H1 (cell line): ENCODE results near the gene THAP4. TPM values are rescaled to one million over a fixed set of nuclear protein-coding genes. Genes with fewer than 3 reads are reported as not detected.

Experiments
- CTCF ChIA-PET: fragments of 300-600 bp; sonication (Branson Sonifier 250); formaldehyde crosslinking; loops from one replicate; lab custom pipeline; 2021; ENCODE audit not compliant: partially characterized antibody; lab: Charles Lee
- POLR2A ChIA-PET: fragments of 300-600 bp; sonication (Branson Sonifier 250); formaldehyde crosslinking; loops from one replicate; lab custom pipeline; 2021; ENCODE audit warnings: inconsistent platforms; ENCODE audit not compliant: partially characterized antibody; lab: Charles Lee
- DNase-seq, 2 experiments: peaks; one replicate each; pipeline versions ENCODE4 v3.0.0 to v3.0.0-alpha.2; 2010 to 2022; ENCODE audit warnings: low spot score in 2 of 2, low read depth in 1 of 2, mixed read lengths in 1 of 2
- FAIRE-seq: peaks from 2 replicates; lab custom pipeline; 2011; peaks lifted over from hg19 to GRCh38; lab: Jason Lieb, UNC
- H2AFZ ChIP-seq: 2 replicates; pipeline ENCODE4 v1.8.1; 2012; ENCODE audit warnings: low read length, inconsistent platforms
- H2AK5ac ChIP-seq: 2 replicates; pipeline ENCODE4 v1.6.1; 2013; ENCODE audit warnings: low read depth, low read length
- H2BK120ac ChIP-seq: replicated peaks from 2 replicates; pipeline ENCODE3; 2013; ENCODE audit warnings: low read depth, low read length, inconsistent platforms
- H2BK12ac ChIP-seq: 2 replicates; pipeline ENCODE4 v1.6.1; 2013; ENCODE audit warnings: low read depth, low read length
- H2BK15ac ChIP-seq: 2 replicates; pipeline ENCODE4 v1.6.1; 2013; ENCODE audit warnings: low read length
- H2BK20ac ChIP-seq: 2 replicates; pipeline ENCODE4 v1.6.1; 2013; ENCODE audit warnings: low read length
- H2BK5ac ChIP-seq: 2 replicates; pipeline ENCODE4 v1.6.1; 2013; ENCODE audit warnings: low read depth, low read length
- H3K14ac ChIP-seq: 2 replicates; pipeline ENCODE4 v1.6.1; 2013; ENCODE audit warnings: inconsistent platforms; ENCODE audit not compliant: insufficient read length
- H3K18ac ChIP-seq: 2 replicates; pipeline ENCODE4 v1.6.1; 2013; ENCODE audit warnings: low read length; ENCODE audit errors: extremely low read depth
- H3K23ac ChIP-seq: 2 replicates; pipeline ENCODE4 v1.6.1; 2013; ENCODE audit warnings: inconsistent platforms; ENCODE audit not compliant: insufficient read length
- H3K23me2 ChIP-seq: 2 replicates; pipeline ENCODE4 v1.6.1; 2013; ENCODE audit warnings: low read depth, low read length
- H3K27ac ChIP-seq: 2 replicates; pipeline ENCODE4 v1.6.1; 2011; ENCODE audit warnings: low read depth, low read length, inconsistent platforms
- H3K27me3 ChIP-seq, 4 experiments: replicated peaks in 1 of 4; 1 replicate in 1 of 4; 2 replicates in 3 of 4; pipeline versions ENCODE4 v1.6.1 to v1.8.1; 2011 to 2013; ENCODE audit warnings: low read length in 3 of 4, mild to moderate bottlenecking in 3 of 4, inconsistent platforms in 2 of 4, mixed read lengths in 2 of 4, moderate library complexity in 1 of 4; ENCODE audit not compliant: control insufficient read depth in 3 of 4, insufficient read depth in 3 of 4; ENCODE audit errors: extremely low read depth in 1 of 4
- H3K36me3 ChIP-seq, 4 experiments: 2 replicates each; pipeline versions ENCODE4 v1.6.1 to v1.8.1; 2011 to 2013; ENCODE audit warnings: mild to moderate bottlenecking in 4 of 4, low read length in 3 of 4, moderate library complexity in 2 of 4, control low read depth in 1 of 4, inconsistent platforms in 1 of 4; ENCODE audit not compliant: insufficient read depth in 4 of 4, control insufficient read depth in 2 of 4
- H3K4ac ChIP-seq: replicated peaks from 2 replicates; pipeline ENCODE3; 2013; ENCODE audit warnings: low read length, low read depth, mixed read lengths, inconsistent platforms; ENCODE audit not compliant: insufficient read length
- H3K4me1 ChIP-seq, 4 experiments: replicated peaks in 1 of 4; 1 replicate in 1 of 4; 2 replicates in 3 of 4; pipeline versions ENCODE4 v1.6.1 to v1.8.1; 2011 to 2013; ENCODE audit warnings: low read length in 3 of 4, inconsistent platforms in 2 of 4, mixed read lengths in 1 of 4; ENCODE audit not compliant: insufficient read depth in 4 of 4, control insufficient read depth in 3 of 4
- H3K4me2 ChIP-seq, 2 experiments: 2 replicates each; pipeline versions ENCODE4 v1.6.1 to v1.8.1; 2011 to 2013; ENCODE audit warnings: low read depth in 2 of 2, low read length in 2 of 2, control low read depth in 1 of 2, inconsistent platforms in 1 of 2, mild to moderate bottlenecking in 1 of 2; ENCODE audit not compliant: insufficient read depth in 1 of 2
- H3K4me3 ChIP-seq, 4 experiments: fragments of 200-600, 300-600 bp in 1 of 4; sonication (generic), shearing (Covaris generic), sonication (Bioruptor Twin) in 1 of 4; 2 replicates each; pipeline versions ENCODE4 v1.5.1 to v1.8.1; 2011 to 2016; ENCODE audit warnings: low read length in 4 of 4, low read depth in 3 of 4, control low read depth in 2 of 4, inconsistent platforms in 2 of 4, mild to moderate bottlenecking in 2 of 4, mixed read lengths in 1 of 4, moderate library complexity in 1 of 4; ENCODE audit not compliant: insufficient read depth in 2 of 4; ENCODE audit errors: extremely low read depth in 1 of 4
- H3K56ac ChIP-seq: replicated peaks from 2 replicates; pipeline ENCODE3; 2013; ENCODE audit warnings: low read depth, mild to moderate bottlenecking, mixed read lengths, low read length, inconsistent platforms; ENCODE audit not compliant: insufficient read length
- H3K79me1 ChIP-seq: 2 replicates; pipeline ENCODE4 v1.6.1; 2013; ENCODE audit warnings: low read depth, low read length, control low read depth
- H3K79me2 ChIP-seq, 2 experiments: 2 replicates each; pipeline versions ENCODE4 v1.6.1 to v1.8.1; 2012 to 2013; ENCODE audit warnings: low read length in 2 of 2, mild to moderate bottlenecking in 2 of 2, inconsistent platforms in 1 of 2; ENCODE audit not compliant: insufficient read depth in 2 of 2, control insufficient read depth in 1 of 2
- H3K9ac ChIP-seq, 4 experiments: replicated peaks in 1 of 4; 1 replicate in 1 of 4; 2 replicates in 3 of 4; pipeline versions ENCODE4 v1.6.1 to v1.8.1; 2011 to 2013; ENCODE audit warnings: low read depth in 3 of 4, low read length in 3 of 4, control low read depth in 2 of 4, mild to moderate bottlenecking in 2 of 4, moderate library complexity in 2 of 4, inconsistent platforms in 1 of 4; ENCODE audit errors: extremely low read depth in 1 of 4
- H3K9me3 ChIP-seq, 2 experiments: 2 replicates each; pipeline versions ENCODE4 v1.6.1 to v1.8.1; 2012 to 2013; ENCODE audit warnings: mild to moderate bottlenecking in 2 of 2, moderate library complexity in 2 of 2, control low read depth in 1 of 2, inconsistent platforms in 1 of 2, low read depth in 1 of 2, low read length in 1 of 2, mixed read lengths in 1 of 2; ENCODE audit not compliant: insufficient read depth in 2 of 2
- H4K20me1 ChIP-seq, 2 experiments: replicated peaks in 1 of 2; 2 replicates each; pipeline versions ENCODE3 to v1.8.1; 2011 to 2013; ENCODE audit warnings: inconsistent platforms in 2 of 2, low read length in 2 of 2, mild to moderate bottlenecking in 1 of 2; ENCODE audit not compliant: insufficient read depth in 2 of 2, control insufficient read depth in 1 of 2
- H4K5ac ChIP-seq: 2 replicates; pipeline ENCODE4 v1.6.1; 2013; ENCODE audit warnings: low read length, low read depth, mixed read lengths, inconsistent platforms; ENCODE audit not compliant: insufficient read length
- H4K8ac ChIP-seq: 2 replicates; pipeline ENCODE4 v1.8.0; 2013; ENCODE audit warnings: mild to moderate bottlenecking, moderate library complexity, low read length, inconsistent platforms; ENCODE audit not compliant: insufficient read depth; ENCODE audit errors: extremely low read depth
- H4K91ac ChIP-seq: replicated peaks from 2 replicates; pipeline ENCODE3; 2013; ENCODE audit warnings: low read length, mixed read lengths, inconsistent platforms; ENCODE audit not compliant: insufficient read length
- BCL11A ChIP-seq, 2 experiments: IDR thresholded peaks; one replicate each; pipeline ENCODE4 v1.6.1; 2011; ENCODE audit warnings: low read depth in 2 of 2, low read length in 2 of 2, mild to moderate bottlenecking in 2 of 2
- CHD1 ChIP-seq: IDR thresholded peaks from 2 replicates; pipeline ENCODE4 v1.6.1; 2012; ENCODE audit warnings: low read depth, low read length, improper control_type of control experiment
- EZH2 ChIP-seq: fragments of 200-600 bp; sonication (generic); IDR thresholded peaks from 2 replicates; pipeline ENCODE4 v1.7.1; 2012; ENCODE audit warnings: low read depth, mild to moderate bottlenecking, moderate library complexity, low read length, inconsistent platforms; ENCODE audit not compliant: severe bottlenecking
- FOSL1 ChIP-seq: IDR thresholded peaks from 2 replicates; pipeline ENCODE4 v1.6.1; 2011; ENCODE audit warnings: mild to moderate bottlenecking, low read depth, low read length, moderate library complexity; ENCODE audit not compliant: insufficient read depth
- HDAC2 ChIP-seq, 2 experiments: fragments of 300-600 bp in 1 of 2; sonication (generic) in 1 of 2; IDR thresholded peaks; 2 replicates each; pipeline ENCODE4 v1.6.1; 2011 to 2012; ENCODE audit warnings: low read depth in 2 of 2, low read length in 2 of 2, mild to moderate bottlenecking in 2 of 2, moderate library complexity in 2 of 2, borderline replicate concordance in 1 of 2, inconsistent platforms in 1 of 2
- MAFK ChIP-seq: IDR thresholded peaks from 2 replicates; pipeline ENCODE4 v1.6.1; 2012; ENCODE audit warnings: low read depth, mild to moderate bottlenecking, improper control_type of control experiment, low read length
- NRF1 ChIP-seq: IDR thresholded peaks from 2 replicates; pipeline ENCODE4 v1.6.1; 2011; ENCODE audit warnings: mild to moderate bottlenecking, low read depth, low read length, improper control_type of control experiment
- SIN3A ChIP-seq, 2 experiments: IDR thresholded peaks in 1 of 2; conservative IDR thresholded peaks in 1 of 2; 2 replicates each; pipeline ENCODE4 v1.6.1; 2011 to 2012; ENCODE audit warnings: low read length in 2 of 2, improper control_type of control experiment in 1 of 2, low read depth in 1 of 2, mild to moderate bottlenecking in 1 of 2
- SP4 ChIP-seq: IDR thresholded peaks from 2 replicates; pipeline ENCODE4 v1.6.1; 2012; ENCODE audit warnings: low read length, inconsistent platforms
- SRF ChIP-seq: IDR thresholded peaks from 2 replicates; pipeline ENCODE4 v1.6.1; 2011; ENCODE audit warnings: mild to moderate bottlenecking, low read depth, low read length, moderate library complexity
- YY1 ChIP-seq: IDR thresholded peaks from 2 replicates; pipeline ENCODE4 v1.6.1; 2011; ENCODE audit warnings: low read depth, mild to moderate bottlenecking, low read length
- WGBS, 2 experiments: shearing (Covaris generic) in 1 of 2; methylation state at CpG; one replicate each; pipeline versions ENCODE4 v1.1.6 to v1.1.7; 2013 to 2015; ENCODE audit warnings: low lambda C conversion rate in 2 of 2, mixed read lengths in 2 of 2, inconsistent platforms in 1 of 2, low coverage in 1 of 2, missing lambda C conversion rate in 1 of 2; ENCODE audit not compliant: insufficient replicate concordance in 2 of 2, insufficient coverage in 1 of 2, insufficient read length in 1 of 2; ENCODE audit errors: extremely low coverage in 1 of 2, missing lambda C conversion rate in 1 of 2; 5-methylcytosine and 5-hydroxymethylcytosine counted together
- polyA plus RNA-seq, 7 experiments: library from polyadenylated mRNA; depleted of rRNA in 3 of 7; stranded (reverse) in 5 of 7; unstranded in 2 of 7; fragments of >200 nt in 5 of 7; fragments of 200-250 nt in 2 of 7; gene quantifications; 1 replicate in 5 of 7; 2 replicates in 1 of 7; 4 replicates in 1 of 7; pipeline versions ENCODE4 v1.2.1 to v1.2.3, GENCODE V29; 2011 to 2013; ENCODE audit warnings: missing spikeins in 2 of 7, mixed read lengths in 2 of 7
- total RNA-seq: library from RNA; stranded (reverse); fragmentation: NEBNext Ultra II Directional; extraction: Animal tissue kit (Norgen Biotek cat#: 25700); gene quantifications from 2 replicates; pipeline ENCODE4 v1.2.1, GENCODE V29; 2021
- TF ChIP-seq, protein P1 (sequence below): IDR thresholded peaks from 2 replicates; pipeline ENCODE4 v1.6.1; 2011; ENCODE audit warnings: low read length, improper control_type of control experiment
- TF ChIP-seq, protein P2 (sequence below): IDR thresholded peaks from 2 replicates; pipeline ENCODE4 v1.6.1; 2012; ENCODE audit warnings: inconsistent platforms

Gene THAP4
- total and polyA plus RNA-seq, 2 of the 8 experiments (the other 6 are each of a cell fraction or from before 2014, with no cell fraction given), result 78.9 to 83.6 TPM

GRCh38 chr2:241654551-241654950 is 17.6 kb upstream of the THAP4 start:
- H3K79me2 ChIP-seq, result peaks cover 0 to 21% of the 10 kb centered on the region in 2 experiments; a peak in 2 of 4 replicates
- no peak overlapping the region for H3K4ac ChIP-seq
- no peak overlapping the region for H3K23ac ChIP-seq
- CTCF ChIA-PET, result no interaction called here
- H3K4me1 ChIP-seq, result peaks cover 2 to 11% (median 4%) of the 10 kb centered on the region in 4 experiments
- H3K14ac ChIP-seq, result no peak overlapping the region
- H2AFZ ChIP-seq, result no peak overlapping the region
- whole genome bisulfite sequencing, 2 experiments, result 90% methylated on average over 12 of the region's 12 CpGs; no CpG with 5 or more reads in 1 of the 2 experiments
- POLR2A ChIA-PET, result interaction anchor here (0.7 kb wide), 2 partner anchors 12 to 59 kb away, joined by 3 read pairs; no protein-coding TSS in a partner anchor
- H3K9ac ChIP-seq, result no peak overlapping the region
- H4K5ac ChIP-seq, result no peak overlapping the region
- H4K8ac ChIP-seq, result no peak overlapping the region
- no peak overlapping the region for H2BK120ac ChIP-seq
- H2AK5ac ChIP-seq, result no peak overlapping the region
- H3K36me3 ChIP-seq, result peaks cover 8 to 49% (median 29%) of the 10 kb centered on the region in 4 experiments
- no peak overlapping the region for H3K4me3 ChIP-seq
- H2BK15ac ChIP-seq, result no peak overlapping the region
- no peaks in the 10 kb centered on the region for H3K23me2 ChIP-seq
- TF ChIP-seq MAFK (no peak), CHD1 (no peak), YY1 (no peak), NRF1 (no peak), SP4 (no peak), HDAC2 (IDR thresholded peaks at IDR 0.05; ENCODE audit: borderline replicate concordance in 1 of 2, low read depth in 2 of 2, low read length in 2 of 2) (no peak), FOSL1 (no peak), SRF (no peak), EZH2 (no peak), SIN3A (conservative IDR thresholded peaks at IDR 0.05 in 1 of 2, IDR thresholded peaks at IDR 0.05 in 1 of 2; ENCODE audit: low read depth in 1 of 2, low read length in 2 of 2) (no peak), BCL11A (IDR thresholded peaks at IDR 0.05; ENCODE audit: low read depth in 2 of 2, low read length in 2 of 2) (no peak)
- TF ChIP-seq, protein P1, sequence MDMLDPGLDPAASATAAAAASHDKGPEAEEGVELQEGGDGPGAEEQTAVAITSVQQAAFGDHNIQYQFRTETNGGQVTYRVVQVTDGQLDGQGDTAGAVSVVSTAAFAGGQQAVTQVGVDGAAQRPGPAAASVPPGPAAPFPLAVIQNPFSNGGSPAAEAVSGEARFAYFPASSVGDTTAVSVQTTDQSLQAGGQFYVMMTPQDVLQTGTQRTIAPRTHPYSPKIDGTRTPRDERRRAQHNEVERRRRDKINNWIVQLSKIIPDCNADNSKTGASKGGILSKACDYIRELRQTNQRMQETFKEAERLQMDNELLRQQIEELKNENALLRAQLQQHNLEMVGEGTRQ, result no peak
- TF ChIP-seq, protein P2, sequence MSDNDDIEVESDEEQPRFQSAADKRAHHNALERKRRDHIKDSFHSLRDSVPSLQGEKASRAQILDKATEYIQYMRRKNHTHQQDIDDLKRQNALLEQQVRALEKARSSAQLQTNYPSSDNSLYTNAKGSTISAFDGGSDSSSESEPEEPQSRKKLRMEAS, result no peak
- FAIRE-seq (no peak), DNase-seq (no peak)
- H3K27ac ChIP-seq, result no peak overlapping the region
- H2BK12ac ChIP-seq, result no peak overlapping the region
- H4K91ac ChIP-seq, result no peak overlapping the region
- peaks cover 23 to 27% of the 10 kb centered on the region in 2 experiments for H4K20me1 ChIP-seq
- H3K79me1 ChIP-seq, result peaks cover 3% of the 10 kb centered on the region; the same call in 1 of the 2 replicates
- no peak overlapping the region for H3K4me2 ChIP-seq
- no peak overlapping the region for H2BK20ac ChIP-seq
- H3K18ac ChIP-seq, result no peak overlapping the region
- H3K9me3 ChIP-seq, result no peaks in the 10 kb centered on the region
- no peak overlapping the region for H2BK5ac ChIP-seq
- no peaks in the 10 kb centered on the region for H3K27me3 ChIP-seq
- no peak overlapping the region for H3K56ac ChIP-seq
